SK-N-SH (cell line): Measurements from ENCODE around the gene ATF4.

Source experiments
- RCOR1 ChIP-seq: fragments of 150-350 bp; IDR thresholded peaks from 2 replicates; pipeline ENCODE4 v1.6.1; 2017; ENCODE audit warnings: antibody characterized with exemption, low read length
- TF ChIP-seq, protein P1 (sequence below): fragments of 200-600 bp; sonication (generic); IDR thresholded peaks from 2 replicates; pipeline ENCODE4 v1.6.1; 2017; ENCODE audit warnings: antibody characterized with exemption, mild to moderate bottlenecking, moderate library complexity

DNA sequence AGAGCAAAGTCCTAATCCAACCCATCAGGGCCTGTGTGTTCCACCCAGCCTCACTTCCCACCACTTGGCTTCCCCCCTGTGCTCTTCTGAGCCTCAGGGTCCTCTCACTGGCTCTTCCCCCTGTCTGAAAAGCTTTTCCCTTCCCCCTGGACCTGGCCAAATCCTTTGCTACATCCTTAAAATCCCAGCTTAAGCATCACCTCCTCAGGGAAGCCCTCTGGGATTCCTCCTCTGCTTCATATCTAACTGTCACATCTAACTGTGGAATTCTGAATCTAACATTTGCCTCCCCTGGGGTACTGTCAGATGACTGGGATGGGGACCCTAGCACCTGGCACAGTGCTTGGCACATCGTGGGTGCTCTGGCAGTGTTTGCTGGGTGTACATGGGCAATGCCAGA lies 51.2 kb downstream of the ATF4 start:
- TF ChIP-seq, protein P1, sequence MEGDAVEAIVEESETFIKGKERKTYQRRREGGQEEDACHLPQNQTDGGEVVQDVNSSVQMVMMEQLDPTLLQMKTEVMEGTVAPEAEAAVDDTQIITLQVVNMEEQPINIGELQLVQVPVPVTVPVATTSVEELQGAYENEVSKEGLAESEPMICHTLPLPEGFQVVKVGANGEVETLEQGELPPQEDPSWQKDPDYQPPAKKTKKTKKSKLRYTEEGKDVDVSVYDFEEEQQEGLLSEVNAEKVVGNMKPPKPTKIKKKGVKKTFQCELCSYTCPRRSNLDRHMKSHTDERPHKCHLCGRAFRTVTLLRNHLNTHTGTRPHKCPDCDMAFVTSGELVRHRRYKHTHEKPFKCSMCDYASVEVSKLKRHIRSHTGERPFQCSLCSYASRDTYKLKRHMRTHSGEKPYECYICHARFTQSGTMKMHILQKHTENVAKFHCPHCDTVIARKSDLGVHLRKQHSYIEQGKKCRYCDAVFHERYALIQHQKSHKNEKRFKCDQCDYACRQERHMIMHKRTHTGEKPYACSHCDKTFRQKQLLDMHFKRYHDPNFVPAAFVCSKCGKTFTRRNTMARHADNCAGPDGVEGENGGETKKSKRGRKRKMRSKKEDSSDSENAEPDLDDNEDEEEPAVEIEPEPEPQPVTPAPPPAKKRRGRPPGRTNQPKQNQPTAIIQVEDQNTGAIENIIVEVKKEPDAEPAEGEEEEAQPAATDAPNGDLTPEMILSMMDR, result no peak
- no peak for TF ChIP-seq RCOR1
